GM12878 (cell line): Measurements from ENCODE around the gene ARHGEF11.

ENCODE experiments used
- BACH1 ChIP-seq: fragments of 450-650 bp; IDR thresholded peaks from 2 replicates; pipeline ENCODE4 v1.6.1; 2017; ENCODE audit warnings: mild to moderate bottlenecking, borderline replicate concordance
- BCL11A ChIP-seq: IDR thresholded peaks from 2 replicates; pipeline ENCODE4 v1.6.1; 2011; ENCODE audit warnings: low read depth, low read length
- CHD2 ChIP-seq: IDR thresholded peaks from 2 replicates; pipeline ENCODE4 v1.6.1; 2011; ENCODE audit warnings: low read depth, low read length, improper control_type of control experiment, borderline replicate concordance
- EP300 ChIP-seq, 2 experiments: fragments of 150-350 bp in 1 of 2; IDR thresholded peaks; 2 replicates each; pipeline ENCODE4 v1.6.1; 2011 to 2012; ENCODE audit warnings: low read depth in 2 of 2, low read length in 2 of 2, borderline replicate concordance in 1 of 2, improper control_type of control experiment in 1 of 2, inconsistent platforms in 1 of 2; ENCODE audit not compliant: control insufficient read depth in 1 of 2
- POLR2A ChIP-seq: IDR thresholded peaks from 2 replicates; pipeline ENCODE4 v1.6.1; 2011; ENCODE audit warnings: low read depth, mild to moderate bottlenecking, low read length
- RFX5 ChIP-seq: IDR thresholded peaks from 2 replicates; pipeline ENCODE4 v1.6.1; 2011; ENCODE audit warnings: low read depth, low read length, improper control_type of control experiment
- TF ChIP-seq, protein P1 (sequence below), 3 experiments: IDR thresholded peaks in 2 of 3; conservative IDR thresholded peaks in 1 of 3; 2 replicates each; pipeline ENCODE4 v1.5.1; 2011; ENCODE audit warnings: low read depth in 3 of 3, low read length in 3 of 3, mild to moderate bottlenecking in 3 of 3, control low read depth in 2 of 3, moderate library complexity in 2 of 3, inconsistent platforms in 1 of 3, mixed read lengths in 1 of 3; ENCODE audit not compliant: control insufficient read depth in 2 of 3, insufficient read depth in 1 of 3; ENCODE audit errors: extremely low read depth in 1 of 3
- TF ChIP-seq, protein P2 (sequence below): fragments of 450-650 bp; IDR thresholded peaks from 2 replicates; pipeline ENCODE4 v1.6.1; 2017; ENCODE audit warnings: antibody characterized with exemption, mild to moderate bottlenecking, moderate library complexity
- TF ChIP-seq, protein P3 (sequence below): IDR thresholded peaks from 2 replicates; pipeline ENCODE4 v1.6.1; 2012; ENCODE audit warnings: low read depth, low read length, improper control_type of control experiment
- TF ChIP-seq, protein P4 (sequence below): fragments of 150-350 bp; IDR thresholded peaks from 2 replicates; pipeline ENCODE4 v1.6.1; 2016; ENCODE audit warnings: low read depth, low read length
- TF ChIP-seq, protein P5 (sequence below): fragments of 450-650 bp; IDR thresholded peaks from 2 replicates; pipeline ENCODE4 v1.6.1; 2018; ENCODE audit warnings: borderline replicate concordance, mild to moderate bottlenecking; ENCODE audit not compliant: partially characterized antibody

DNA sequence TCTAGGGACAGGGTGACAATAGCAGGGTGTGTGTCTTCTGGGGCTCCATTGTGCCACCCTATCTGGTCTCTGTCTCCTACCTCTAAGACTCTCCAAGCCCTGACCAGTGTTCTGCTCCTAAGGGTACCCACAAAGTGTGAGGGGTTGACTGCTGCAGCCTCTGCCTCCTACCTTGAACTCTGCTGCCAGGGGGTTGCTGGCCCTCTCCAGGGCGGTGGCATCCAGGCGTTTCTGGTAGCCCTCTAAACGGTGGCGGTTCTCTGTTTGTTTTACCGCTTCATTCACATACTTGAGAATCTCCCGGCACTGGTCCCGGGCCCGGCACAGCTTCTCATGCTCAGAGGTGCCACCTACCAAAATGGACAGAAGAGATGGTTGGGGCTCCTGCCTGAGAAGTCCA lies 100.7 kb downstream of the ARHGEF11 start:
- TF ChIP-seq BACH1 (no peak), POLR2A (no peak), EP300 (IDR thresholded peaks at IDR 0.05; ENCODE audit: borderline replicate concordance in 1 of 2, control insufficient read depth in 1 of 2, low read depth in 2 of 2, low read length in 2 of 2) (no peak), CHD2 (no peak), BCL11A (no peak), RFX5 (no peak)
- TF ChIP-seq, protein P1, sequence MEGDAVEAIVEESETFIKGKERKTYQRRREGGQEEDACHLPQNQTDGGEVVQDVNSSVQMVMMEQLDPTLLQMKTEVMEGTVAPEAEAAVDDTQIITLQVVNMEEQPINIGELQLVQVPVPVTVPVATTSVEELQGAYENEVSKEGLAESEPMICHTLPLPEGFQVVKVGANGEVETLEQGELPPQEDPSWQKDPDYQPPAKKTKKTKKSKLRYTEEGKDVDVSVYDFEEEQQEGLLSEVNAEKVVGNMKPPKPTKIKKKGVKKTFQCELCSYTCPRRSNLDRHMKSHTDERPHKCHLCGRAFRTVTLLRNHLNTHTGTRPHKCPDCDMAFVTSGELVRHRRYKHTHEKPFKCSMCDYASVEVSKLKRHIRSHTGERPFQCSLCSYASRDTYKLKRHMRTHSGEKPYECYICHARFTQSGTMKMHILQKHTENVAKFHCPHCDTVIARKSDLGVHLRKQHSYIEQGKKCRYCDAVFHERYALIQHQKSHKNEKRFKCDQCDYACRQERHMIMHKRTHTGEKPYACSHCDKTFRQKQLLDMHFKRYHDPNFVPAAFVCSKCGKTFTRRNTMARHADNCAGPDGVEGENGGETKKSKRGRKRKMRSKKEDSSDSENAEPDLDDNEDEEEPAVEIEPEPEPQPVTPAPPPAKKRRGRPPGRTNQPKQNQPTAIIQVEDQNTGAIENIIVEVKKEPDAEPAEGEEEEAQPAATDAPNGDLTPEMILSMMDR (IDR thresholded peaks at IDR 0.05 in 2 of 3, conservative IDR thresholded peaks at IDR 0.05 in 1 of 3; ENCODE audit: control insufficient read depth in 2 of 3, extremely low read depth in 1 of 3, insufficient read depth in 1 of 3, low read depth in 3 of 3, low read length in 3 of 3) = no peak
- TF ChIP-seq, protein P2, sequence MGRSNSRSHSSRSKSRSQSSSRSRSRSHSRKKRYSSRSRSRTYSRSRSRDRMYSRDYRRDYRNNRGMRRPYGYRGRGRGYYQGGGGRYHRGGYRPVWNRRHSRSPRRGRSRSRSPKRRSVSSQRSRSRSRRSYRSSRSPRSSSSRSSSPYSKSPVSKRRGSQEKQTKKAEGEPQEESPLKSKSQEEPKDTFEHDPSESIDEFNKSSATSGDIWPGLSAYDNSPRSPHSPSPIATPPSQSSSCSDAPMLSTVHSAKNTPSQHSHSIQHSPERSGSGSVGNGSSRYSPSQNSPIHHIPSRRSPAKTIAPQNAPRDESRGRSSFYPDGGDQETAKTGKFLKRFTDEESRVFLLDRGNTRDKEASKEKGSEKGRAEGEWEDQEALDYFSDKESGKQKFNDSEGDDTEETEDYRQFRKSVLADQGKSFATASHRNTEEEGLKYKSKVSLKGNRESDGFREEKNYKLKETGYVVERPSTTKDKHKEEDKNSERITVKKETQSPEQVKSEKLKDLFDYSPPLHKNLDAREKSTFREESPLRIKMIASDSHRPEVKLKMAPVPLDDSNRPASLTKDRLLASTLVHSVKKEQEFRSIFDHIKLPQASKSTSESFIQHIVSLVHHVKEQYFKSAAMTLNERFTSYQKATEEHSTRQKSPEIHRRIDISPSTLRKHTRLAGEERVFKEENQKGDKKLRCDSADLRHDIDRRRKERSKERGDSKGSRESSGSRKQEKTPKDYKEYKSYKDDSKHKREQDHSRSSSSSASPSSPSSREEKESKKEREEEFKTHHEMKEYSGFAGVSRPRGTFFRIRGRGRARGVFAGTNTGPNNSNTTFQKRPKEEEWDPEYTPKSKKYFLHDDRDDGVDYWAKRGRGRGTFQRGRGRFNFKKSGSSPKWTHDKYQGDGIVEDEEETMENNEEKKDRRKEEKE = no peak
- TF ChIP-seq, protein P3, sequence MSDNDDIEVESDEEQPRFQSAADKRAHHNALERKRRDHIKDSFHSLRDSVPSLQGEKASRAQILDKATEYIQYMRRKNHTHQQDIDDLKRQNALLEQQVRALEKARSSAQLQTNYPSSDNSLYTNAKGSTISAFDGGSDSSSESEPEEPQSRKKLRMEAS = no peak
- TF ChIP-seq, protein P4, sequence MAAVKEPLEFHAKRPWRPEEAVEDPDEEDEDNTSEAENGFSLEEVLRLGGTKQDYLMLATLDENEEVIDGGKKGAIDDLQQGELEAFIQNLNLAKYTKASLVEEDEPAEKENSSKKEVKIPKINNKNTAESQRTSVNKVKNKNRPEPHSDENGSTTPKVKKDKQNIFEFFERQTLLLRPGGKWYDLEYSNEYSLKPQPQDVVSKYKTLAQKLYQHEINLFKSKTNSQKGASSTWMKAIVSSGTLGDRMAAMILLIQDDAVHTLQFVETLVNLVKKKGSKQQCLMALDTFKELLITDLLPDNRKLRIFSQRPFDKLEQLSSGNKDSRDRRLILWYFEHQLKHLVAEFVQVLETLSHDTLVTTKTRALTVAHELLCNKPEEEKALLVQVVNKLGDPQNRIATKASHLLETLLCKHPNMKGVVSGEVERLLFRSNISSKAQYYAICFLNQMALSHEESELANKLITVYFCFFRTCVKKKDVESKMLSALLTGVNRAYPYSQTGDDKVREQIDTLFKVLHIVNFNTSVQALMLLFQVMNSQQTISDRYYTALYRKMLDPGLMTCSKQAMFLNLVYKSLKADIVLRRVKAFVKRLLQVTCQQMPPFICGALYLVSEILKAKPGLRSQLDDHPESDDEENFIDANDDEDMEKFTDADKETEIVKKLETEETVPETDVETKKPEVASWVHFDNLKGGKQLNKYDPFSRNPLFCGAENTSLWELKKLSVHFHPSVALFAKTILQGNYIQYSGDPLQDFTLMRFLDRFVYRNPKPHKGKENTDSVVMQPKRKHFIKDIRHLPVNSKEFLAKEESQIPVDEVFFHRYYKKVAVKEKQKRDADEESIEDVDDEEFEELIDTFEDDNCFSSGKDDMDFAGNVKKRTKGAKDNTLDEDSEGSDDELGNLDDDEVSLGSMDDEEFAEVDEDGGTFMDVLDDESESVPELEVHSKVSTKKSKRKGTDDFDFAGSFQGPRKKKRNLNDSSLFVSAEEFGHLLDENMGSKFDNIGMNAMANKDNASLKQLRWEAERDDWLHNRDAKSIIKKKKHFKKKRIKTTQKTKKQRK = no peak
- TF ChIP-seq, protein P5, sequence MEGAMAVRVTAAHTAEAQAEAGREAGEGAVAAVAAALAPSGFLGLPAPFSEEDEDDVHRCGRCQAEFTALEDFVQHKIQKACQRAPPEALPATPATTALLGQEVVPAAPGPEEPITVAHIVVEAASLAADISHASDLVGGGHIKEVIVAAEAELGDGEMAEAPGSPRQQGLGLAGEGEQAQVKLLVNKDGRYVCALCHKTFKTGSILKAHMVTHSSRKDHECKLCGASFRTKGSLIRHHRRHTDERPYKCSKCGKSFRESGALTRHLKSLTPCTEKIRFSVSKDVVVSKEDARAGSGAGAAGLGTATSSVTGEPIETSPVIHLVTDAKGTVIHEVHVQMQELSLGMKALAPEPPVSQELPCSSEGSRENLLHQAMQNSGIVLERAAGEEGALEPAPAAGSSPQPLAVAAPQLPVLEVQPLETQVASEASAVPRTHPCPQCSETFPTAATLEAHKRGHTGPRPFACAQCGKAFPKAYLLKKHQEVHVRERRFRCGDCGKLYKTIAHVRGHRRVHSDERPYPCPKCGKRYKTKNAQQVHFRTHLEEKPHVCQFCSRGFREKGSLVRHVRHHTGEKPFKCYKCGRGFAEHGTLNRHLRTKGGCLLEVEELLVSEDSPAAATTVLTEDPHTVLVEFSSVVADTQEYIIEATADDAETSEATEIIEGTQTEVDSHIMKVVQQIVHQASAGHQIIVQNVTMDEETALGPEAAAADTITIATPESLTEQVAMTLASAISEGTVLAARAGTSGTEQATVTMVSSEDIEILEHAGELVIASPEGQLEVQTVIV = no peak
